GM21423 (cell line): ENCODE data around the gene PPFIA2.

Source experiments
- ATAC-seq: cut with Tn5 transposase; IDR thresholded peaks from one replicate; pipeline ENCODE4 v1.9.1; 2021; ENCODE audit warnings: mild to moderate bottlenecking, moderate library complexity; ENCODE audit not compliant: unreplicated experiment

PPFIA2 gene

DNA sequence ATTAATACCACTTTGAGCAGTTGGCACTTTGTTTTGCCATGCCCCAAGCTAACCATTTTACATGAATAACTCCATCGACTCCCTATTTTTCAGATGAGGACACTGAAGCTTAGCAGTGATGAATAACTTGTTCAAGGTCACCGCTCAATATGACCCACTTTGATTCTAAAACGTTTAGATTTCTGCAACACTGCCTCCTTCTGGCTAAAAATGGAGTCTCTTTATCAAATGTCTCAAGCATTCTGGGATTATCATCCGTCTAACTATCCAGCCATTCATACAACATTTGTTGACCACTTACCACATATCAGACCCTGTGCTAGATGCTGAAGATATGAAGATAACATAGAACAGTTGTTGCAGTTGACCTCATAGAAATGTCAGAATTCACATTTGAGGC, 298.0 kb downstream of the PPFIA2 start:
- no peak for ATAC-seq

DNA sequence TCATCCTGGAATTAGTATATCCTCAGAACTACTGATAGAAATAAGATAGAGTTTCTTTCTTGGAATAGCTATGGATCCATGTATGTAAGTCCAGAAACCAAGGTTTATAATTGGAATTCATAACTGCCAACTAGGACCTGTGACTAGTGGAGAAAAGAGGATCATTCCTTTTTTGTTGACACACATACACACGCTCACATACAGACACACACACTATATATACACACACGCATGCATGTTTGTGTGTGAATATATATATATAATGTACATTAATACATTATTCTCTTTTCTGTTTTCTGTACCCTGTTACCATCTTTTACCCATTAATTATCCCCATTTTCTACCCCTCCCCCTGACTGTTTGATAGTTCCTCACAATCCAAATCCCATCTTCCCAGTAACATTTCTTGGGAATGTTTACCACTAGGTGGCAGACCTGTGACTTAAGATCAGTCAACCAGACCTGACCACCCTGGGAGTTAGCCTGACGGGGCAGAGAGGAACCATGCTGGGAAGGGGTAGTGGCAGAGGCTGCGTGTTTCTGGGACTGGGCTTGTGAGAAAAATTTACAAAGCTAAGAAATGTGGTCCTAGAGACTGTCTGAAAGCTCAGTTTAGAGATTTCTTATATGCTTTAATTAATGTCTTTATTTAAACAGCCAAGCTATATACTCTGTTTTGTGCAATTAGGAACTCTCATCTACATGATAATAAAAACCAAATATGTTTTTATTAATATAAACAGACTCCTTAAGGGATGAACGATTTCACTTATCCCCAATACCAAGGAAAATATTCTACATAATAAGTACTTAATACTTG, 308.0 kb downstream of the PPFIA2 start:
- ATAC-seq = peak; percentile 70

DNA sequence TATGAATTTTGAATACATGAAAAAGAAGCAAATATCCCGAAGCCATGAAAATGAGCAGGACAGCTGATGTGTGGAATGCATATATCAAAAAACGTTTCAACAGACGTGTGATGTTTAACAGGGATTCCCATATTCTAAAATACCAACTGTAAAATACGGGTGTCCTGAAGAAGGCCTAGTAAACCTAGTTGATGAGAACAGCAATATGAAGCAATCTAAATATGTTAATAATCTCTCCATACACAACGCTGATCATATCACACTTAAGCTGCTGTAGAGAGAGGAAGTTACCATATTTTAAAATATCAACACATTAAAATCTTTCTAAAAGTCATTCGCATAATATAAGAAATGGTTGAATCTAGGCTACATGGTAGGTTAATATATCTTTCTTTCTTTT, 317.5 kb downstream of the PPFIA2 start:
- no peak for ATAC-seq

DNA sequence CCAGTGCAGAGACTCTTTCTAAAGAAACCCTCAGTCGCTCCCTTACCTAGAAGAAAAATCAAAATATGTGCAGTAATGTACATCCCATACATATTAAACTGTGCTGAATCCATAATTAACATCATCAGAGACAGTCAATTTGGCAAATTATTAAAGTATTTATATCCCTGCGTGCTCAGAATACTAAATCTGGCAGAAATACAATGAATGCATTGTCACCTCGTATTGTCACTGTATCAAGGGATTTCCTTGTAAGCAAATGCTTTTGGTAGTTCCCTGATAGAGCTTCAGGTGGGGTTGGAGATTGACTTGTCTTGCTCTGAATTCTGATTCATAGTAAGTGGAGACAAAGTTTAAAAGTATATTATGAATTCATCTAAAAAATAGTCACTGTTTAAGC, 319.1 kb downstream of the PPFIA2 start:
- ATAC-seq = no peak

DNA sequence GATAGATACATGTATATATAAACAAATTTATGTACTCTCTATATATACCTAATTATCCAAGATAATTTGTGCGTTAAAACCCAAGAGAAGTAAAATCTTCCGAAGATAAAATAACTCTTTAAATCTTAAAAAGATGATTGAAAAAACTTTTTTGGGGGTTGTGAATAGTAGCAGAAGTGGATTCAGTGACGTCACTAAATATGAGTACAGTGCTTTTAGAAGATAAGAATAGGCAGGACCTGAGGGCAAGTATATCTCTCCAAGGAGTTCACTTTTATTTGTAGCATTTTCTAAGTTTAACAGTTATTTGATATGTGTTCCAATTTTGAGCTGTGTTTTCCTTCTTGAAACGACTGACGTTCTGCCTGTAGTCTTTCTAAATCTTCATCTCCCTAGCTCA, 319.8 kb downstream of the PPFIA2 start:
- ATAC-seq = no peak

DNA sequence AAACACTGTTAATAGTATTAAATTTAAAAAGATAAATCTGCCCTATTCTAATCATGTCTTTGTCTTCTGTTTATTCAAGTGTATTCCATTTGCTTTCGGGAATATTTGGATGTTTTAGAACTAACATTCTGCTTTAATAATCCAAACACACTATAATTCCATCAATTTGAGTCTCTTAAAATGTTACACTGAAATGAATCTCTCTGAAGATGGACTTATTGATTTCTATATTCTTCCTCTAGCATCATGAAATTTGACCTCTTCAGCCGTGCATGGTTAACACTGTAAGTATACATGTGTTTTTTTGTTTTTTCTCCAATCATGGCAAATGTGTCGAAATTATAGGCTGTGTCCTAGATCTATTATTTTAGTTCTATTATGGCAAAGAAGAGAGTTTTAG, 342.1 kb downstream of the PPFIA2 start:
- ATAC-seq = no peak

DNA sequence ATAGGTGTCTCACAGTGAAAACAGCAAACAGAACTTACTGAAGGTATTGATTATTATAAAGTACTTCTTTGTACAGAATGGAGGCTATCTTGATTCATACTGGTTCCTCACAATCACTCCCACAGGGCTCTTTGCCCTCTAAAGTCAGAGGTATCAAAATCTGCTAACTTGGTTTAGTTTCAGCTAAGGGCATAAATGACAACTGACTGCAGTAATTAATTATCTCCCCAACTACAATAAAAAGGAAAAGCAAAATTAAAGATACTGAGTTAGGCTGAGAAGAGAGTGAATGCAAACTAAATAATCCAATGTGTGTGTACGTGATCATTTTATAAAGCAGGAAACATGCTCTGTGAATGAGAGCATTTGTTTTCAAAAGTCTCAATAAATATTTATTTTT, 342.6 kb downstream of the PPFIA2 start:
- ATAC-seq = no peak

DNA sequence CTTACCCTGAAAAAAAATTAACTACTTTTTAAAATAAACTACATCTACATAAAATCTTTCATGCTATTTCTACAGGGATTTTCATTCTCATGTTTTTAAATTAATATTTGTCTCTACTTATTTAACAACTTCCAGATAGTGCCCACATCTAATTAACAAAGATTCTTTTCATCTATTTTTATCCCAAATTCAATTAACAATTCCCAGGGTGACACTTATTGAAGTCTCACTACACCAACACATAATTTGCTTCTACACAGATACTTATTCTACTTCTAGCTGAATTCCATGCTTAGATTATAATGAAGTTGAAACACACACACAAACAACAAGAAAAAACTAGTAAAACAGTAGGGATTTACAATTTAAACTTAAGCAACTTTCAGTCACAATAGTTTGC, 344.7 kb downstream of the PPFIA2 start:
- ATAC-seq = no peak

DNA sequence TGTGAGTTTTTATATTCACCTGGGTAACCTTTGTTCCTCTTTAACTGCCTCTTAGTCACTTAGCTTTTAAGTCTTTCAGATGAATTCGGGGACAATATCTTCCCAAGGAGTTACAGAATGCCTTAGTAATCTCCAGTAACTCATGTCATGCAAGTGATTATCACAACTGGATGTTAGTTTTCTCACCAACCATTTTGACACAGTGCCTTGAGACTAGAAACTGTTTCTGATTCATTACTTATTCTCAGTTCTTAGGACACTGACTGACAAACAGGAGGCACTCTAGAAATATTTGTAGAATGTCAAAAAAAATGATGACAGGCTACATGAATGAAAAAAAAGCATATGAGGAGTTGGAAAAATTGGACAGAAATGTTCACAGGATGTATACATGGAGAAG, 346.2 kb downstream of the PPFIA2 start:
- ATAC-seq = no peak

DNA sequence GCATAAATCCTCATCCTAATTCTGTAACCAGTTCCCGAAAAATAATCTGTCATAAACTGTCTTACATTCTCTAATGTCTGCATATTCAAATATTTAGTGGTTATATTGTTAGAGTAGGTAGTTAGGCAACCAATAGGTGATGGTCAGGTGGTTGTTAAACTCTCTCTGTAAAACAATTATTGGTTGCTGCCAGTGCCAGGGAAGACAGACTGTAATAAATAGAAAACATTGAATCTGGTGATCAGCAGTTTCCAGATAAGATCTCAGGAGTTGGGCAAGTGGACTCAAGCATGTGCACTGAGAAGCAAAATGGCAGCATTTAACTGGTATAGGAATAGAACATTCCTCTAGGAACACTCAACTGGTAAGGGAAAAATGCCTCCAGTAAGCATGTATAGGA, 355.8 kb downstream of the PPFIA2 start:
- no peak for ATAC-seq

DNA sequence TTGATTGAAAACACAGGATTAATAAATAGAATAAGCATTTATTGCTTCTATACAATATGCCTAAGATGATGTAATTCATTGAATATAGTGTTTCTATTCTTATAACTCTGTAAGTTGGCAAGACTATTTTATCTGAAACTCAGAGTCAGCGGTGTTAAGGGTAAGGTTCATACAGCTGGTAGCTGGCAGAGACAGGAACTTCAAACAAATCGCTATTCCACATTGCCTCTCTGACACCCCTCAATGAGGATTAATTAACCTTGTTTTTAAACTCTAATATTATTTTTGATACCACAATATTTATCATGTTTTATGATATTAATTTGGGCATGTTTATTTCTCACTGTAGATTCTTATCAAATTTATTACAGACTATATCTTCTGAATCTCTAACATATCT, 357.9 kb downstream of the PPFIA2 start:
- ATAC-seq = no peak

DNA sequence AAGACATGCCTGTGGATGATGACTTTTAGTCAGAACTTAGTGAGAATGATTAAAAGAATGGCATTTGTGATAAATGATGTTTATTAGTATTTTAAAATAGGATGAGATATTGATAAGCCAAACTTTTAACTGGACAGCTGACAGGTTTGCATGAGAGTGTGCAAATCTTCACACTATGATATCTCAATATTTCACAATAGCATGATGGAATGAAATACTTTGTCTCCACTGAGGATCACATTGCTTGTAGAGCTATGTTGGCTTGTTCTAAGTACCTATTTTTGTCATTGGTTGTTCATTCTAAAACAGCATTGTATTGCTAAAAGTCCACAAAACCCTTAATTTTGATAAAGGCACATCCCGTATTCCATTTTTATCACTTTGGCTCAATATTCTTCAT, 359.1 kb downstream of the PPFIA2 start:
- no peak for ATAC-seq

DNA sequence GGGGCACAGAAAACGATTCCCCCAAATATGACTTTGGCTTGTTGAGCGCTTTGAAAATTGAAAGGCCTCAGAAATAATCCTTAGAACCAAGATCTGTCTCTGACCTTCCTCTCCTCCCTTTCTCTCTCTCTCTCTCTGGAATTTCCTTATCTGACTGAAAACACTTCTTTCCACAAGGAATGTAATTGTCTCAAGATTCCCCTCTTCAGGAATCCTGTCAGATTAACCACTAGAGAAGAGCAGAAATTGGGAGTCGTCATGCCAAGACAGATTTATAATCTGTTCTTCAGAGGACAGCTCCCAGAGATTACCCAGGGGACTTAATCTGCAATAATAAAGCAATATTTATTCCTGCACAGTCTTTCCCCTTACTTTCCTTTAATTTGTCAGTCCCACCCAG, 363.7 kb downstream of the PPFIA2 start:
- ATAC-seq = no peak

DNA sequence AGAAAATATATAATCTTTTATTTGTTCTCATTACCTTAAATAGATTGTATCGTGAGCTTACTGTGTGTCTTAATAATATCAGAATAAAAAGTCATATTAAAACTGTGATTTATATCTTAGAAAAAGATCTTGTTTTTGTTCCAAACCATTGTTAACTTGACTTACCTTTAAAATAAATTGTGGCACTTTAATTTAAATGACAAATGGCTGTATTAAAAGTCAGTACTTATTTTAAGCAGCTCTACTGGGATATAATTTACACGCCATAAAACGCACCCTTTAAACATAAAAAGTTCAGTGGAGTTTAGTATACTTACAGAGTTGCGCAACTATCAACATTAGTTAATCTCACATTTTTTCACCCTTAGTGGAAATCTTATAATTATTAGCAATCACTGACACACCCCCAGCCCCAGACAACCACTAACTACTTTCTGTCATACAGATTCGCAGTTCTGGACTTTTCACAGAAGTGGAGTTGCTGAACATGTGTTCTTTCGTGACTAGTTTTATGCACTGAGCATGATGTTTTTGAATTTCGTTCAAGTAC, 369.5 kb downstream of the PPFIA2 start:
- no peak for ATAC-seq

DNA sequence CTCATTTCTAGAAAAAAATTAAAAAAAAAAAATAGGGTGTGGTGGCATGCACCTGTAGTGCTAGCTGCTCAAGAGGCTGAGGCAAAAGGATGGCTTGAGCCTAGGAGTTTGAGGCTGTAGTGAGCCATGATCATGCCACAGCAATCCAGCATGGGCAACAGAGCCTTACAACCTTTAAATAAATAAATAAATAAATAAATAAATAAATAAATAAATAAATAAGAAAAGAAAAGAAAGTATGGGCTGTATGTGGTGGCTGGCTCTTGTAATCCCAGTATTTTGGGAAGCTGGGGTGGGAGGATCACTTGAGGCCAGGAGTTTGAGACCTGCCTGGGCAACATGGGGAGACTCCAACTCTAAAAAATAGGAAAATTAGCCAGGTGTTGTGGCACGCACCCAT, 373.0 kb downstream of the PPFIA2 start:
- no peak for ATAC-seq

DNA sequence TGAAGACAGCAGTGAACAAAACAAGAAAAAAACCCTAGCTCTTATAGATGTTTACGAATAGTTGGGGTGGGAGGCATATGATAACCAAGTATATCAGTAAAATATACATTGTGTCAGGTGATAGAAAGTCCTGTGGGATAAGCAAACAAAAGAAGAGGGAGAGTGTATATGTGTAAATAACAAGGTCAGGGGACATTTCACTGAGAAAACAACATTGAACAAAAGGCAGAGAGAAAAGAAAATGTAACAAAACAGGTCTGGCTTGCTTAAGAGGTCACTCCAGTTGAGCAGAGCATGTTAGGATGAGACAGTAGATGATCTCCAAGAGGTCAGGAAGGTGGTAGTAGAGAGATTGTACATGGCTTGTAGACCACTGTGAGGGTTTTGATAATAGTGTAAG, 377.2 kb downstream of the PPFIA2 start:
- no peak for ATAC-seq

DNA sequence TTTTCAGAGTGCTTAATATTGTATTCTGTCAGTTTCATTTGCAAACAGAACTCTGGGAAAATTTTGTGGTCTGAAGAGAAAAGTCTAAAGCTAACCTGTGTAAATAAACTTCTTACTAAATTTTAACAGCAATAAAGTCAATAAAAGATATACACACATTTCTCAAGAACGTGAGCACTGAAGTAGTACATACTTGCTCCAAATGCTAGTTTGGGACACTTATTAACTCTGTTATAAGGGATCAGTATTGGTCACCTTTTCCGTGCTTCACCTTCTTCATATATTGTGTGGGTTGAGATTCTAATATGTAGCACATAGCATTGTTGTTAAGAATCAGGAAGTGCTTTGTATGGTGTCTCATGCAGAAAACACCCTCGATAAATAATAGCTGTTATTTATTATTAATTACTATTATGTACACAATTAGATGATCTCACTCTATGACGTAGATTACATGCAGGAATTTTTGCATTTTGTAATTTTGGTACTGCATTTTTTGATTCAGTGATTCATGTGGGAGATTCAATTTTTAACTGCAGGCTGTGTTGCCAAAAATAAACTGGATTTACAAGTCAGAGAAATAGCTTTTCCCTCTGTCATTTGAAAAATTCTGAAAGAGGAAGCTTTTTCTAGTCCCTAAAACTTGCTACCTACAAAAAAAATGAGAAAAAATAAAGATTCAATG, 380.4 kb downstream of the PPFIA2 start:
- no peak for ATAC-seq

DNA sequence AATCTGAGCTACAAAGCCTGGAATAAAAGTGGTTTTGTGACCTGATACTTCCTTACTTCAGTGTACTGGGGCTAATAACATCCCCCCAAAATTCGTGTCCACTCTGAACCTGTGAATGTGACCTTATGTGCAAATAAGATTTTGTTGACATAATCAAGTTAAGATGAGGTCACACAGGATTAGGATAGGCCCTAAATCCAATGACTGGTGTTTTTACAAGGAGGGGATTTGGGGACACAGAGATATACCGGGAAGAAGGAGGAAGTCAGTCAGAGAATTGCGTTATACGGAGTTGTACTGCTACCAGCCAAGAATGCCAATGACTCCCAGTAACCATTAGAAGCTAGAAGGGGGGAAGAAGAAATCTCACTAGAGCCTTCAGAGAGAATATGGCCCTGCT, 381.4 kb downstream of the PPFIA2 start:
- no peak for ATAC-seq

DNA sequence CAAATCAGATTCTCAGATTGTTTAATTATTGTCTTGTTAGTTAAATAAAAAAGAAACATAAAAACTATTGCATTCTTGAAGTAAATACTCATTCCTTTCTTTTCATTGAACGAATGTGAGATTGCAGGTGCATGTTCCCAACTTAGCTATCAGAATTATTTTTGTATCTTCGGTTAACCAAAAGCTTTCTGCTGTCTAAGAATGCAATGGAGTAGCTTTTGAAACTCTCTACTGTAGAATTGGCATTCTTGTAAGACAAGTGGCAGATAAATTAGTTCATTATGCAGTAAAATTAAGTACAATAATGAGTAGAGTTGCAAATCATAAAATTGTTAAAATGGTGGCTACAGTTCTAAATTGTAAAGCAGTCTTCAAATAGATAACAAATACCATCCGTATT, 383.2 kb downstream of the PPFIA2 start:
- ATAC-seq = no peak

DNA sequence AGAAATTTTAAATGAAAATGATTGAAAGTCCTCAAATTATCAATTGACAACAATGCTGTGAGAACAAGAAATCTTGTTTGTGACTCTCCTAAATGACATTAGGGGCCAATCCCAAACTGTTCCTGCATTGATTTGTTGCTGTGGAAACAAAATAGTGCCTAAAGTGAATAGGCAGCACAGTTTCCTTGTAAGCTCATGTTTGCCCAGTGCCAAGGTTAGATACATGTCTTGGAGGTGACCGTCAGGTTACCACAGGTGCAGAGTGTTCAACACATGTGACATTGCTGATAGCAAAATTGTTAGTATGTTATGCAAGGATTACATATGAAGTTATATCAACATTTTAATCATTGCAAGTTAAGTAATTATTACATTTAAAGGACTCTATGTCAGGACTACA, 388.7 kb downstream of the PPFIA2 start:
- no peak for ATAC-seq

DNA sequence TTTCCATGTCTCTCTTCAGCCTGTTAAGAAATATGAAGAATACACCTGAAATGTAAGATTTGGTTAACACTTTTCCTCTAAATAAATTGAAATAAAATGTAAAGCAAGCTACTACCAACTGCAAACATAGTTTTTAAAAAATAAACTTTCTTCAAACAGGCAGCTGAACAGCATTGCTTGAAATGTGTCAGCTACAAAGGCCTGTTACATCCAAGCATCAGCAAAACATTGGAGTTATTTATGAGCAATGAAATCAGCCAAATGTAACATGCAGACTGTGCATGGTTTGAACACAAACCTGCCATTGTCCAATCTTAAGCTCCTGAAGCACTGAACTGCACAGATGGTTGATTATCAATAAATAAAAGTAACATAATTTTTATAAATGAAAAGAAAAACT, 390.0 kb downstream of the PPFIA2 start:
- no peak for ATAC-seq

DNA sequence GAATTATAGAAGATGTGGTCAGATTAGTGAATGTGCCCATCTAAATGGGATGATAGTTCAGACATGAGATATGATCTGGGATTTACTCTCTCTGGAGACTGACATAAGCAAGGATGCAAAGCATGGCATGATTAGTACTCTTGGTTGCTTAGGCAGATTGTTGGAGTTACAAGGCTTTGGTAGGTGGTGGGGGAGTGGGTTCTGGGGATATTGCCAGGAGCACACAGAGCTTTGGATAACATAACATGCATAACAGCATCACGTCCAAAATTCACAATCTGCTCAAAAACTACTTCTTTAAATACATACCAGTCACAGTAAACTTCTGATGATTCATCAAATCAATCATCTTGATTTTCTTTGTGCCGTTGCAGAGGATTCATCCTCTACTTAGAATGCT, 393.9 kb downstream of the PPFIA2 start:
- no peak for ATAC-seq
